ENCODE measurements around the gene MED29. TPM values are rescaled to one million over a fixed set of nuclear protein-coding genes. Genes with fewer than 3 reads are reported as not detected.
A peak's percentile ranks its signal among the peaks of the same experiment; 100 is the strongest.

MED29 gene
- total and polyA plus RNA-seq, 2 of the 13 experiments (the other 11 are each of a cell fraction or from before 2014, with no cell fraction given) = 14.0 to 19.7 TPM

DNA sequence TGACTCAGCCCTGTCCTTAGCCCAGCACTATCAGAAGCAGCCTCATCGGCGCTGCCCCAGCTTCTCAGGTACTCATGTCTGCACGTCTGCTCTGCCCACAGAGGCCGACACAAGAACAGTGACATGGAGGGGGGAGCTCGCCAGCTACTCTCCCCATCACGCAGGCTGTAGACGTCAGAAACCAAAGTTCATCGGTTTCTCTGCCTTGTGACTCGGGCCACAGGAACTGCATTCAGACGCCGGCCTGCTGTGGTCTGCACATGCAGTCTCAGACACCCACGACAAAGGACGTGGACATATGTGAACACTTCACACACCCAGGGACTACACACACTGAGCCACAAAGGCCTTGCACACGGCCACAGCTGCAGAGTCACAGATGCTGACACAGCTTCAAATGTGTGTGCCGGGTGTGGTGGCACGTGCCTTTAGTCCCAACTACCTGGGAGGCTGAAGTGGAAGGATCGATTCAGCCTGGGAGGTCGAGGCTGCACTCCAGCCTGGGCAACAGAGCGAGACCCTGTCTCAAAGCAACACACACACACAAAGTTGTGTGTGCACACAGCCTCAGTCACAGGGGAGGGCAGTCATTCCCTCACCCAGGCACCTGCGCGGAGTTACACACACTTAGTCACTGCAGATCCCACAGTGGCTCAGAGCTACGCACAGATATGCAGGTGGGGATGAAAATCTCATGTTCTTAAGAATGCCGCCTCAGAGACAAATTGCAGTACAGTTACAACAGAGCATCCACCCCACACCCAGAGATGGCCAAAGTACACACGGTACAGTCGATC is 10.6 kb downstream of the MED29 start (continued):
- no peak; the same call in 1 of the 2 replicates for TF ChIP-seq ZNF782 (CRISPR knock-in tag; IDR thresholded peaks at IDR 0.05; ENCODE audit: borderline replicate concordance)
- TF ChIP-seq, protein P1, sequence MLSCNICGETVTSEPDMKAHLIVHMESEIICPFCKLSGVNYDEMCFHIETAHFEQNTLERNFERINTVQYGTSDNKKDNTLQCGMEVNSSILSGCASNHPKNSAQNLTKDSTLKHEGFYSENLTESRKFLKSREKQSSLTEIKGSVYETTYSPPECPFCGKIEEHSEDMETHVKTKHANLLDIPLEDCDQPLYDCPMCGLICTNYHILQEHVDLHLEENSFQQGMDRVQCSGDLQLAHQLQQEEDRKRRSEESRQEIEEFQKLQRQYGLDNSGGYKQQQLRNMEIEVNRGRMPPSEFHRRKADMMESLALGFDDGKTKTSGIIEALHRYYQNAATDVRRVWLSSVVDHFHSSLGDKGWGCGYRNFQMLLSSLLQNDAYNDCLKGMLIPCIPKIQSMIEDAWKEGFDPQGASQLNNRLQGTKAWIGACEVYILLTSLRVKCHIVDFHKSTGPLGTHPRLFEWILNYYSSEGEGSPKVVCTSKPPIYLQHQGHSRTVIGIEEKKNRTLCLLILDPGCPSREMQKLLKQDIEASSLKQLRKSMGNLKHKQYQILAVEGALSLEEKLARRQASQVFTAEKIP (CRISPR knock-in tag; IDR thresholded peaks at IDR 0.05; ENCODE audit: borderline replicate concordance) = no peak
- peak; percentile 95; the same call in 1 of the 2 replicates for TF ChIP-seq NRL (CRISPR knock-in tag; IDR thresholded peaks at IDR 0.05; ENCODE audit: borderline replicate concordance)
- no peak for TF ChIP-seq CBX1 (IDR thresholded peaks at IDR 0.05; ENCODE audit: low read depth)
- TF ChIP-seq ZNF30 (CRISPR knock-in tag; IDR thresholded peaks at IDR 0.05) = peak; percentile 59; the same call in 1 of the 2 replicates
- TF ChIP-seq, protein P2, sequence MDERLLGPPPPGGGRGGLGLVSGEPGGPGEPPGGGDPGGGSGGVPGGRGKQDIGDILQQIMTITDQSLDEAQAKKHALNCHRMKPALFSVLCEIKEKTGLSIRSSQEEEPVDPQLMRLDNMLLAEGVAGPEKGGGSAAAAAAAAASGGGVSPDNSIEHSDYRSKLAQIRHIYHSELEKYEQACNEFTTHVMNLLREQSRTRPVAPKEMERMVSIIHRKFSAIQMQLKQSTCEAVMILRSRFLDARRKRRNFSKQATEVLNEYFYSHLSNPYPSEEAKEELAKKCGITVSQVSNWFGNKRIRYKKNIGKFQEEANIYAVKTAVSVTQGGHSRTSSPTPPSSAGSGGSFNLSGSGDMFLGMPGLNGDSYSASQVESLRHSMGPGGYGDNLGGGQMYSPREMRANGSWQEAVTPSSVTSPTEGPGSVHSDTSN (CRISPR knock-in tag; IDR thresholded peaks at IDR 0.05) = no peak
- no peak for TF ChIP-seq ZNF703 (CRISPR knock-in tag; IDR thresholded peaks at IDR 0.05; ENCODE audit: borderline replicate concordance)
- 0 out of 2 replicates have a peak, but pooled peaks have one; percentile 14 for TF ChIP-seq ZNF251 (CRISPR knock-in tag; IDR thresholded peaks at IDR 0.05)
- no peak for TF ChIP-seq CCAR2 (optimal IDR thresholded peaks at IDR 0.05; ENCODE audit: low read depth, low read length)
- no peak for TF ChIP-seq STAG1 (CRISPR knock-in tag; IDR thresholded peaks at IDR 0.05)
- TF ChIP-seq, protein P3, sequence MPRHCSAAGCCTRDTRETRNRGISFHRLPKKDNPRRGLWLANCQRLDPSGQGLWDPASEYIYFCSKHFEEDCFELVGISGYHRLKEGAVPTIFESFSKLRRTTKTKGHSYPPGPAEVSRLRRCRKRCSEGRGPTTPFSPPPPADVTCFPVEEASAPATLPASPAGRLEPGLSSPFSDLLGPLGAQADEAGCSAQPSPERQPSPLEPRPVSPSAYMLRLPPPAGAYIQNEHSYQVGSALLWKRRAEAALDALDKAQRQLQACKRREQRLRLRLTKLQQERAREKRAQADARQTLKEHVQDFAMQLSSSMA (CRISPR knock-in tag; IDR thresholded peaks at IDR 0.05) = 0 out of 2 replicates have a peak, but pooled peaks have one; percentile 74
- TF ChIP-seq CENPX (CRISPR knock-in tag; IDR thresholded peaks at IDR 0.05) = no peak
- TF ChIP-seq SETDB1 (CRISPR knock-in tag; IDR thresholded peaks at IDR 0.05; ENCODE audit: borderline replicate concordance) = no peak
- TF ChIP-seq ZFP41 (CRISPR knock-in tag; IDR thresholded peaks at IDR 0.05; ENCODE audit: borderline replicate concordance) = 0 out of 2 replicates have a peak, but pooled peaks have one; percentile 23
- TF ChIP-seq, protein P4, sequence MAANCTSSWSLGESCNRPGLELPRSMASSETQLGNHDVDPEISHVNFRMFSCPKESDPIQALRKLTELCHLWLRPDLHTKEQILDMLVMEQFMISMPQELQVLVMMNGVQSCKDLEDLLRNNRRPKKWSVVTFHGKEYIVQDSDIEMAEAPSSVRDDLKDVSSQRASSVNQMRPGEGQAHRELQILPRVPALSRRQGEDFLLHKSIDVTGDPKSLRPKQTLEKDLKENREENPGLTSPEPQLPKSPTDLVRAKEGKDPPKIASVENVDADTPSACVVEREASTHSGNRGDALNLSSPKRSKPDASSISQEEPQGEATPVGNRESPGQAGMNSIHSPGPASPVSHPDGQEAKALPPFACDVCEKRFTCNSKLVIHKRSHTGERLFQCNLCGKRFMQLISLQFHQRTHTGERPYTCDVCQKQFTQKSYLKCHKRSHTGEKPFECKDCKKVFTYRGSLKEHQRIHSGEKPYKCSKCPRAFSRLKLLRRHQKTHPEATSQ (CRISPR knock-in tag; IDR thresholded peaks at IDR 0.05; ENCODE audit: borderline replicate concordance) = peak; percentile 76; the same call in 1 of the 2 replicates
- no peak for TF ChIP-seq RFXANK (CRISPR knock-in tag; IDR thresholded peaks at IDR 0.05)
- TF ChIP-seq ZNF256 (CRISPR knock-in tag; conservative IDR thresholded peaks at IDR 0.05) = no peak
- TF ChIP-seq ATF1 (CRISPR knock-in tag; IDR thresholded peaks at IDR 0.05) = peak; percentile 78
- TF ChIP-seq ZC3H13 (CRISPR knock-in tag; IDR thresholded peaks at IDR 0.05) = peak; percentile 60; the same call in 1 of the 2 replicates
- TF ChIP-seq ZNF598 (CRISPR knock-in tag; IDR thresholded peaks at IDR 0.05; ENCODE audit: borderline replicate concordance) = peak; percentile 79; the same call in 1 of the 2 replicates
- no peak for TF ChIP-seq KDM5A (IDR thresholded peaks at IDR 0.05; ENCODE audit: borderline replicate concordance, low read length)
- TF ChIP-seq, protein P5, sequence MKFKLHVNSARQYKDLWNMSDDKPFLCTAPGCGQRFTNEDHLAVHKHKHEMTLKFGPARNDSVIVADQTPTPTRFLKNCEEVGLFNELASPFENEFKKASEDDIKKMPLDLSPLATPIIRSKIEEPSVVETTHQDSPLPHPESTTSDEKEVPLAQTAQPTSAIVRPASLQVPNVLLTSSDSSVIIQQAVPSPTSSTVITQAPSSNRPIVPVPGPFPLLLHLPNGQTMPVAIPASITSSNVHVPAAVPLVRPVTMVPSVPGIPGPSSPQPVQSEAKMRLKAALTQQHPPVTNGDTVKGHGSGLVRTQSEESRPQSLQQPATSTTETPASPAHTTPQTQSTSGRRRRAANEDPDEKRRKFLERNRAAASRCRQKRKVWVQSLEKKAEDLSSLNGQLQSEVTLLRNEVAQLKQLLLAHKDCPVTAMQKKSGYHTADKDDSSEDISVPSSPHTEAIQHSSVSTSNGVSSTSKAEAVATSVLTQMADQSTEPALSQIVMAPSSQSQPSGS (CRISPR knock-in tag; IDR thresholded peaks at IDR 0.05) = peak; percentile 89

All from HepG2 (cell line).